Measurements from ENCODE around the gene FKBP7. TPM values are rescaled to one million over a fixed set of nuclear protein-coding genes. Genes with fewer than 3 reads are reported as not detected.
"Not testable (repeated sequence)": the region's sequence is repeated elsewhere in the genome, so short reads cannot be mapped to it uniquely, and the experiment has no call there.

Gene FKBP7
- total RNA-seq, 1 donor from 2014 or later: 21.9 TPM

GRCh38 chr2:178449700-178450523 is 28.5 kb downstream of the FKBP7 start:
- DNase-seq (ENCODE audit: low read depth): peak; percentile 19

DNA sequence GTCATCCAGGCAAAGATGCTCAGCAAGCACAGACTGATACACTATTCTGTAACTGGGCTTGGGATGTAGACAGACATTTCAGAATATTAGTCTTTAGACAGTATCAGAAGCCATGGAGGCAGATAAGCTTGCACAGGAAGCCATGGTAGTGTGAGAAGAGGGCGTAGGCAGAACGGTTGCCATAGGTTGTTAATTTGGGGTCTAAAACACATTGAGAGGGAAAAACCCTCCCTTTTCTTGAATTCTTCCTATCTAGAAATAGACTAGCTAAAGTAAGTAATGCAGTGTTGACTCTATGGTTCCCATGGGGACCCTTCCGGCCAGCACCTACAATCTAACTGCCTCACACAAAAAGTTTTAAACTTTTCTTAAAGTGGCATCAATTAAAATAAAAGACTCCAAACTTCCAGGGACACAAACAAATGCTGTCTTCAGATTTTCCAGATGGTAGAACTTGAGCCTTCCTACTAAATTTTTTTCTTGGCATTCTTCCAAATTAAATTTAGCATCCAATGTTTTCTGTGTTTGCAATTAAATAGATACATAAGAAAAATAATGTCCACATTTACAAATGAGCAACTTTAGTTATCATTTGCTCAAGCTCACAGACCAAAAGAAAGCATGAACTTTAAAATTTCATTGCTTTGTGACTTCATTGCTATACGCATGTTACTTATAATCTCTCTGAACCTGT is 29.3 kb downstream of the FKBP7 start:
- DNase-seq (ENCODE audit: low read depth): no peak

GRCh38 chr2:178441426-178441825 is 37.0 kb downstream of the FKBP7 start:
- no peak for DNase-seq (ENCODE audit: low read depth)

DNA sequence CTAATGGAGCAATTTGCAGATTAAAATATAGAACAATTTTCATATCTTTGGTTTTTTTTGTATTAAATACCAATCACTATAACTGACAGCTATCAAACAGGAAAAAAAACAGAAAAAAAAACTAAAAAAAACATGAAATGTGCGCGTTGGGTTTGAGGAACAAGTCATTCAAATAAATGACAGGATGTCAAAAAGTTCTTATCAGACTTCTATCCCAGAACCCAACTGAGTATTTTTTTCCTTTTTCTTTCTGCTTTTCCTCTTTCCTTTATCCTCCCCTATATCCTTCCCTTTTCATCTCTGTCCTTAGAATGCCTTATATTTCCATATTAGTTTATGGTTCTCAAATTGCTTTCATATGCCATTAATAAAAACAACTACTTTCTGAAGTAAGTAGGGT is 41.7 kb downstream of the FKBP7 start:
- no peak for DNase-seq (ENCODE audit: low read depth)

DNA sequence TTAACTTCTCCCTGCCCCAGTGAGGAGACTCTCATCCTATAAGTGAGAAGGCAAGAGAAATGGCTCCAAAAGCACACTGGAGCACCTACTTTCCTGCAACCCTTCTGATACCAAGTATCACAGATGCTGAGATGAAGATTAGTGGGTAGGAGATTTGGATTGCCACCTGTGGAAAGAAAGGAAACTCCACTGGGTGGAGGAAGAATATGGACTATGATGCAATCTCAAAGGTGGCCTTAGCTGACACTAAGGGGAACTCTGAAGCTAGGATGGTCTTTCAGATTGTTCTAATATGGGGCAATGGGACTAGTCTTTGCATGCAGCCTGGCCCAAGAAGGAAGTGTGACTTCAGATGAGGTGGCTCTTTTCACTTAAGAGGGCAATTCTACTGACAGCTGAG is 49.1 kb downstream of the FKBP7 start:
- DNase-seq (ENCODE audit: low read depth): no peak

DNA sequence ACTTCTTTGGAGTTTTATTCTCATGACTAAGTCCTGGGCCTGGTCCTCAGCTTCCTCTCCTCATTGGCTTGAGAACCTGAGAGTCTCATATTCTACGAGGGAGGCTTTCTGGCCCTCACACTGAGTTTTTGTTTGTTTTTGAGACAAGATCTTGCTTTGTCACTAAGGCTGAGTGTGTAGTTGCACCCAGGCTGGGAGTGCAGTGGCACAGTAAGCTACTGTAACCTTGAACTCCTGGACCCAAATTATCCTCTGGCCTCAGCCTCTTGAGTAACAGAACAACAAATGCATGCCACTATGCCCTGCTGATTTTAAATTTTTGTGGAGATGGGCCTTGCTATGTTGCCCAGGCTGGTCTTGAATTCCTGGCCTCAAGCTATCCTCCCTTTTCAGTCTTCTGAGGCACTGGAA is 50.0 kb downstream of the FKBP7 start:
- no peak for DNase-seq (ENCODE audit: low read depth)

DNA sequence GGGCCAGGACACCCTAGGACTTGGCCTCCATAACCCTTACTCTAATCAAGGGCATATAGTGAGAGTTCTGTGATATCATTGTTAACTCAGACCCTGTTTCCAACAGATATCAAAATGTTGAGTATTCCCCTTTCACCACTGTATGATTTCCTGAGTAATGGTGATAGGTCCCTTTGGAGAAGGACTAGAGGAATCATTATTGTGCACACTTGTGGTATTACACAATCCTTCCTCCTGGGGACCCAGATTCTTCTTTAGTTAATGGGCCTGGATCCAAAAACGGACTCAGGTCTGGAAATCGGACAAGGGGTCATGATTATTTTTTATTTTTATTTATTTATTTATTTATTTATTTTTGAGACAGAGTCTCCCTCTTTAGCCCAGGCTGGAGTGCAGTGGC is 50.9 kb downstream of the FKBP7 start:
- DNase-seq (ENCODE audit: low read depth): no peak

DNA sequence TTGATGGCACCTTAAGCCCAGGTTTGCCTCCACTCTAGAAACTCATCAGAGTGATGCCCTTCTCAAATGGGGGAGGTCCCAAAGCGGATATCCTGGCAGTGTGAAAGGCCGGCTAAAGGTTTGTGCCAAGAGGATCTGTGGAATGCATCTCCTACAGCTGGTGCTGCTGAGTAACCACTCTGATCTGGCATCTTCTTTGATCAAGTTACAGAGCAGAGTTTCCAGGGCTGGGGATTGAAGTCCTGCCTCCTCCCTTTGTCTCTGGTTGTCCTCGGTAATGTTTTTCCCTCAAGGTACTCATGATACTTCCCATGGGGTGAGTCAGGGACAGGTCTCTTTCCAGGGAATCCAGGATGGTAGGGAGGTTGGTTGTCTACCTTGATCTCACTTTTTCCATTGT is 52.0 kb downstream of the FKBP7 start:
- no peak for DNase-seq (ENCODE audit: low read depth)

DNA sequence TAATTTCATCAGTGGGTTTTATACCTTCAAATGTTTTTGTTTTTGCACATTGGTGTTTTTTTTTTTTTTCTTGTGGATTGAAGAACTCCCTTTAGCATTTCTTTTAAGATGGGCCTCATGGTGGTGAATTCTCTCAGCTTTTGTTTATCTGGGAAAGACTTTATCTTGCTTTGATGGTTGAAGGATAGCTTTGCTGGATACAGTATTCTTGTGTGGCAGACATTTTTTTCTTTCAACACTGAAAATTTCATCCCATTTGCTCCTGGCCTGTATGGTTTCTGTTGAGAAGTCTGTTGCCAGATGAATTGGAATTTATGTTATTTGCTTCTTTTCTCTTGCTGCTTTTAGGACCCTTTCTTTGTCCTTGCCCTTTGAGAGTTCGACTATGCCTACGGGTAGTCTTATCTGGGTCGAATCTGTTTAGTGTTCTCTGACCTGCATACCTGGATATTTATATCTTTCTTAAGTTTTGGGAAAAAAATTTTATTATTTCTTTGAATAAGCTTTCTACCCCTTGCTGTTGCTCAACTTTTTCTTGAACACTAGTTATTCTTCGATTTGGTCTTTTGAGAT is 53.1 kb downstream of the FKBP7 start:
- DNase-seq (ENCODE audit: low read depth): no peak

GRCh38 chr2:178423746-178424145 is 54.7 kb downstream of the FKBP7 start:
- not testable (repeated sequence) for DNase-seq (ENCODE audit: low read depth)

DNA sequence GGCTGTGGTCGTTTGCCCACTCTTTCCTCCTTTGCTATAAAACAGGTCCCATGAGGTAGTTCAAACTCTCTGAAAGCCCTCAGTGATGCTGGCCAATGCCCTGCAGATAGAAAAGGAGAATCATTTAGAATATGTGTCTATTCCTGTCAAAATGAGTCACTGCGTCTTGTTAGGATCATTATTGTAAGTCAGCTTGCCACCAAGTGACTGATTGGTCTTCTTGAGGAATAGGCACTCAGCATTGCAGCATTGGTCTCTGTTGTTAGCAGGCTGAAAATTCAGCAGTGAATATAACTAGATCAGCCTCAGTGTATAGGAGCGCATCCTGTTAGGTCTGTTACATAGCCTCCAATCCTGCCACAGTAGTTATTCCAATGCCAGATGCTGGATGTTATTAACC is 56.3 kb downstream of the FKBP7 start:
- DNase-seq (ENCODE audit: low read depth): no peak

DNA sequence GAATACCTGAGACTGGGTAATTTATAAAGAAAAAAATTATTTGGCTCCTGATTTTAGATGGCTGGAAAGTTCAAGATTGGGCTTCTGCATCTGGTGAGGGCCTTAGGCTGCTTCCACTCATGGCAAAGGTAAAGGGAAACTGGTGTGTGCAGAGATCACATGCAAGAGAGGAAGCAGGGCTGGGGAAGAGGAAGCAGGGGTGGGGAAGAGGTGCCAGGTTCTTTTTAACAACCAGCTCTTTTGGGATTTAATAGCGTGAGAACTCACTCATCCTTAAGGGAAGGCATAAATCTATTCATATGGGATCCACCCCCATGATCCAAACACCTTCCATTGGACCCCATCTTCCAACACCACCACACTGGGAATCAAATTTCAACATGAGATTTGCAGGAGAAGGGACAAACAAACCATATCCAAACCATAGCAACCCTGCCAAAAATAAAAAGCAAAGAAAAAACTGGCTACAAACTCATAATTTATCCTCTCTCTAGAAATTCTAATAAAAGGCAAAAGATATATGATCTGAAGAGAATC is 57.9 kb downstream of the FKBP7 start:
- DNase-seq (ENCODE audit: low read depth): no peak

DNA sequence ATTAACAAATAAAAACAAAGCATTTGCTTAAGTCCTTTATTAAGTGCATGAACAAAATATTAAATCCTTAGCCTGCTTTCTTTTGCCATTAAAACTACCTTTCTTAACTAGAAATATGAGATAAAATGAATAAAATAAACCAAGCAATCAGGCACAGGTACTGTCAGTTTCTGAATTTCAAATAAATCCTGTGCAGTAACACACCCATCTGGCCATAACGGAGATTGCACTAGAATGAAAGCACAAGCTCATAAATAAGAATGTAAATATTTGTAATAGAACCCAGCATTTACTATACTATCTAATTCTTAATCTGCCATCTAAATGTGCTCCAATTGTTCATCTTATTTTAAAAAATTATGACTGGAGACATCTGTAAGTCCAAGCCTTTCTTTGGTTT is 59.3 kb downstream of the FKBP7 start:
- DNase-seq (ENCODE audit: low read depth): peak; percentile 26

- peak; percentile 11 for DNase-seq (ENCODE audit: low read depth)
These were observed 60.0 kb downstream of the FKBP7 start for GRCh38 chr2:178418426-178418825.

DNA sequence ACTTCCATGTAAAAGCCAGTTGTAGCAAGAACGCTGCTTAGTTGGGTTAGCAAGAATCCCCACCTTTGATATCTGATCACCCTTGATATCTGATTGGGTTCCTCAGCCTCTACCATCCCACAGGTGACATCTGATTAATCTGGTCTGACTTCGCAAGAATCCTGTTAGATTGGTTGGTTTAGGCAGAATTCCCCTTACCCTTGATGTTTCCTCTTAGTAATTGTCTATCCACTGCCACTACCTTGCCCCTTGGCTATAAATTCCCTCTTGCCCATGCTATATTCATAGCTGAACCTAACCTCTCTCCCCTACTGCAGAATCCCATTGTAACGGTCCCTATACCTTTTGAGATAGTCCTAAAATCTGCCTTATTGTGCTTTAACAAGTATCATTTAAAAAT is 60.5 kb downstream of the FKBP7 start:
- no peak for DNase-seq (ENCODE audit: low read depth)

DNA sequence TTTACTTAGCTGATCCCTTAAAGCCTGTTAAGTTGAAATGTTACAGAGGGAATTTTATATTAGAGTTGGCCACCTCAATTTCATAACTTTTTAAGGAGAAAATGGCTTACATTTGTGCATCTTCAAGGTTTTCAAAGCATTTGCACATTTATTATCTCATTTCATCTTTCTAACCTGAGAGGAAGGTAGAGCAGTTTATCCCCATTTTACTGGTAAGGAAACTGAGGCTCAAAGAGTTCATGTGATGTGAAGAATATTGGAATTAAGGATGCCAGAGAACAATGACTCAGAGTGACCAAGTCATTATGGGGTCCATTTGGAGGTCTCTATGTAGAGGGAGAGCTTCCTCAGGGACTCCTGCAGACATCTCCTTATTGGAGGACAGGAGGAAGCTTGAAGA is 62.4 kb downstream of the FKBP7 start:
- no peak for DNase-seq (ENCODE audit: low read depth)

DNA sequence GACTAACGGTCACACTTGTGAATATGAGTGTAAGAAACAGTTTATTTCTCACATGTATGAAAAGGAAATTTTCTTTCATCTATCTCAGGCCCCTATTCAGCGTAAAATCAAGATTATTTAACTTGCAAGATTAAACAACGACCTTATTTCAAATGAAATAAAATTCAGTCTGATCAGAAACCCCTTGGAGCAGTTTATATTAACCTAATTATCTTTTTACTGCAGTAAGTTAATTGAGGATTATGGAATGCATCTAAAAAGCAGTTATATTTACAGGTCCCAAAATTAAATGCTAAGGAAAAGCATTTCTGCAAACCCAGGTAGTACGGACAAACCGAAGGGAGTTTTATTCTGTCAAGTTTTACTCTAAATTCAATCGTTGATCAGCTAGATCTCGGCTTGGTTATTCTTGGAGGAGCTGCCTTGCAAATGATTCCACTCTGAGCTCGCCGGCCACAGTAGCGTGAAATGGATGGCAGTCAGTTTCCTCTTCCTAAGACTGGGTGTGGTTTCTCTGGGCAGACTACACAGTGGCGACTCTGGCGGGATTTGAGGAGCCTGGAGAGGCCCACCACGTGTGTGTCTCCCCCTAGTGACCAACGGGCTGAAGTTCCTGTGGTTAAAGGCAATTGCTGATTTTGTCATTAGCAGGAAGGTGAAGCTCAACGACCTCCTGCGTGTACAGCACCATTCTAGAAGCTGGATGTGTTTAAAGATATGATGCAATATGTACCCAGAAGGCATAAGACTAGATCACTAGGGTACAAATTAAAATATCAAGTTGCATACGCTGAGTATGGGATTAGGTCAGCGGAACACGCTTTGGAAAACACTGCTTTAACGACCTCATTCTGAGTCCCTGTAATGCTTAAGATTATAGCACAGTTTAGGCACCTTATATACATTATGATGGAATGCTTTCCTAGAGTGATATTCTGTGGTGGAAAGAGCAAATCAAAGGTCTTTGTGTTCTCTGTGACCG is 63.8 kb downstream of the FKBP7 start:
- peak; percentile 92 for DNase-seq (ENCODE audit: low read depth)

Data from renal cortical epithelial cell (primary cell).